ENCODE measurements around the gene ESR1.

- TF ChIP-seq CTCF (IDR thresholded peaks at IDR 0.05; ENCODE audit: low read depth, low read length, poor library complexity, severe bottlenecking) (no peak), EZH2phosphoT487 (IDR thresholded peaks at IDR 0.05; ENCODE audit: borderline replicate concordance, low read length) (no peak)
Measured at GRCh38 chr6:151891524-151891923, 84.0 kb downstream of the ESR1 start.

Data from DOHH2 (cell line).